Activated CD8-positive, alpha-beta memory T cell treated with anti-CD3 and anti-CD28 coated beads, Interleukin-2, amount 50 U/mL, for 24 hours (primary cell): Measurements from ENCODE around the gene PSMA6.

ENCODE experiments used
- DNase-seq: peaks from one replicate; pipeline ENCODE4 v3.0.0-alpha.2; 2020; ENCODE audit errors: extremely low read depth

Gene PSMA6

DNA sequence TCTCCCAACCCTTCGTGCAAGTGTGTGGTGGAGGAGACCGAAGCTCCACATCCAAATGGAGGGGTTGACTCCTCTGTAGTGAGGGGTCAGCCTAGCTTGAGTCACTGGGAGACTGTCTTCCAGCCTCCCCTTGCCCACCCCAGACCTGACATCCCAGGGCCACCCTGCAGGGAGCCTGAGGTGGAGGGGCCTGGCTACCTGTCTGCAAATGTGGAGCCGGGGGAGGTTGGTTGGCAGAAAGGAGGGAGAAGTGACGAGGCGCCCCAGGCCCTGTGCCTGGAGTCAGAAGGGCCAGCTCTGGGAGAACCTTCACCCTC, 74.8 kb downstream of the PSMA6 start:
- DNase-seq = no peak
